GM12878 (cell line): ENCODE data around the gene STEAP1B. TPM values are rescaled to one million over a fixed set of nuclear protein-coding genes. Genes with fewer than 3 reads are reported as not detected.
"Not testable (repeated sequence)": the region's sequence is repeated elsewhere in the genome, so short reads cannot be mapped to it uniquely, and the experiment has no call there.

Experiments used
- ATAC-seq: fragments of 200-7000 bp; cut with Tn5 transposase; 3 replicates; pipeline ENCODE4 v1.9.1; 2020; ENCODE audit warnings: mild to moderate bottlenecking, moderate library complexity
- BruUV-seq: library from RNA; stranded (reverse); fragments of 400-500 nt; replicated peaks from 2 replicates; lab custom pipeline; 2021; lab: Mats Ljungman, UMichigan
- CTCF ChIA-PET: fragments of 300-600 bp; sonication (Branson Sonifier 250); formaldehyde crosslinking; extraction: SDS; loops from one replicate; lab custom pipeline; 2021; ENCODE audit warnings: inconsistent platforms; lab: Yijun Ruan, JAX
- POLR2A ChIA-PET: fragments of 350-600 bp; formaldehyde crosslinking; extraction: SDS; loops from one replicate; lab custom pipeline; 2021; ENCODE audit warnings: inconsistent platforms; lab: Charles Lee
- RAD21 ChIA-PET: fragments of 300-600 bp; sonication (Branson Sonifier 250); formaldehyde crosslinking; loops from one replicate; lab custom pipeline; 2023; ENCODE audit warnings: antibody characterized with exemption; ENCODE audit not compliant: unreplicated experiment; lab: Charles Lee
- SMC1A ChIA-PET: fragments of 300-600 bp; sonication (Branson Sonifier 250); formaldehyde crosslinking; loops from one replicate; lab custom pipeline; 2023; ENCODE audit not compliant: unreplicated experiment, uncharacterized antibody; lab: Charles Lee
- DNase-seq: peaks from one replicate; pipeline ENCODE4 v3.0.0-alpha.2; 2011; ENCODE audit warnings: low read depth, low spot score
- FAIRE-seq: peaks from 3 replicates; lab custom pipeline; 2011; peaks lifted over from hg19 to GRCh38; lab: Jason Lieb, UNC
- H2AFZ ChIP-seq: 2 replicates; pipeline ENCODE4 v1.6.0; 2011; ENCODE audit warnings: low read depth, low read length, control low read depth; ENCODE audit not compliant: control insufficient read depth
- H3K27ac ChIP-seq: 2 replicates; pipeline ENCODE4 v1.5.1; 2011; ENCODE audit warnings: control low read depth; ENCODE audit not compliant: control insufficient read depth, insufficient read depth
- H3K27me3 ChIP-seq, 2 experiments: replicated peaks in 1 of 2; 2 replicates each; pipeline versions ENCODE4 v1.6.0 to v1.6.1; 2011; ENCODE audit warnings: low read length in 1 of 2; ENCODE audit not compliant: control insufficient read depth in 2 of 2, insufficient read depth in 2 of 2
- H3K36me3 ChIP-seq, 2 experiments: 2 replicates each; pipeline ENCODE4 v1.5.1; 2011; ENCODE audit warnings: low read length in 1 of 2; ENCODE audit not compliant: control insufficient read depth in 2 of 2, insufficient read depth in 2 of 2
- H3K4me1 ChIP-seq: 2 replicates; pipeline ENCODE4 v1.6.1; 2011; ENCODE audit warnings: mild to moderate bottlenecking, low read length, moderate library complexity, mixed read lengths; ENCODE audit not compliant: control insufficient read depth, insufficient read depth
- H3K4me2 ChIP-seq: 2 replicates; pipeline ENCODE4 v1.6.0; 2011; ENCODE audit warnings: control low read depth; ENCODE audit not compliant: control insufficient read depth, insufficient read depth
- H3K4me3 ChIP-seq: fragments of 200-600 bp; sonication (generic); 2 replicates; pipeline ENCODE4 v1.5.1; 2016
- H3K79me2 ChIP-seq: 2 replicates; pipeline ENCODE4 v1.6.0; 2011; ENCODE audit warnings: low read length; ENCODE audit not compliant: control insufficient read depth, insufficient read depth
- H3K9ac ChIP-seq: 2 replicates; pipeline ENCODE4 v1.8.0; 2011; ENCODE audit warnings: low read length, control low read depth, mixed read lengths; ENCODE audit not compliant: control insufficient read depth, insufficient read depth
- H3K9me3 ChIP-seq: replicated peaks from 3 replicates; pipeline ENCODE4 v1.5.1; 2011; ENCODE audit warnings: mild to moderate bottlenecking, low read length; ENCODE audit not compliant: control insufficient read depth, insufficient read depth
- H4K20me1 ChIP-seq: 2 replicates; pipeline ENCODE4 v1.6.0; 2011; ENCODE audit not compliant: control insufficient read depth, insufficient read depth
- JUND ChIP-seq: IDR thresholded peaks from 2 replicates; pipeline ENCODE4 v1.6.1; 2012; ENCODE audit warnings: low read depth, mild to moderate bottlenecking, low read length, improper control_type of control experiment, moderate library complexity
- NBN ChIP-seq: fragments of 450-650 bp; IDR thresholded peaks from 2 replicates; pipeline ENCODE4 v1.6.1; 2016
- NFIC ChIP-seq: IDR thresholded peaks from 2 replicates; pipeline ENCODE4 v1.6.1; 2012; ENCODE audit warnings: low read depth, mild to moderate bottlenecking, inconsistent platforms, low read length, moderate library complexity
- SUPT20H ChIP-seq: IDR thresholded peaks from 2 replicates; pipeline ENCODE4 v1.6.1; 2011; ENCODE audit warnings: low read depth, mild to moderate bottlenecking, low read length, moderate library complexity, borderline replicate concordance; ENCODE audit not compliant: control insufficient read depth
- WGBS: methylation state at CpG from one replicate; pipeline ENCODE4 v1.1.6; 2016; ENCODE audit warnings: low lambda C conversion rate; ENCODE audit not compliant: insufficient replicate concordance, insufficient coverage; ENCODE audit errors: missing lambda C conversion rate; 5-methylcytosine and 5-hydroxymethylcytosine counted together
- in situ Hi-C: fragments of 300-500 bp; cut with MboI; formaldehyde crosslinking; loops from 9 replicates; pipeline ENCODE4 v1.14.3; 2018; ENCODE audit warnings: mixed read lengths
- intact Hi-C: fragments of 100-400 bp; cut with micrococcal nuclease; formaldehyde crosslinking; loops from one replicate; pipeline ENCODE4 v1.14.2; 2022; ENCODE audit not compliant: unreplicated experiment
- polyA plus RNA-seq, 11 experiments: library from polyadenylated mRNA; depleted of rRNA in 4 of 11; unstranded in 6 of 11; stranded (reverse) in 5 of 11; fragments of >200 nt; fragmentation: Nextera tagmentation in 4 of 11; fragmentation: Illumina TruSeq in 1 of 11; extraction: Ambion mirVana in 4 of 11; extraction: Trizol in 1 of 11; gene quantifications; 1 replicate in 1 of 11; 2 replicates in 10 of 11; pipeline versions ENCODE4 v1.2.1 to v1.2.3, GENCODE V29; 2011 to 2016; ENCODE audit warnings: inconsistent platforms in 2 of 11, missing spikeins in 2 of 11, low read depth in 1 of 11
- total RNA-seq, 4 experiments: library from RNA; depleted of rRNA in 3 of 4; stranded (reverse); fragments of >200 nt in 3 of 4; fragmentation: Illumina TruSeq in 1 of 4; extraction: Trizol in 1 of 4; gene quantifications; 2 replicates each; pipeline versions ENCODE4 v1.2.1 to v1.2.3, GENCODE V29; 2013 to 2021
- TF ChIP-seq, protein P1 (sequence below): fragments of 450-650 bp; IDR thresholded peaks from 2 replicates; pipeline ENCODE4 v1.6.1; 2017; ENCODE audit warnings: mild to moderate bottlenecking
- TF ChIP-seq, protein P2 (sequence below): IDR thresholded peaks from 2 replicates; pipeline ENCODE4 v1.6.1; 2011; ENCODE audit warnings: low read depth, low read length, improper control_type of control experiment, borderline replicate concordance

STEAP1B gene
- total and polyA plus RNA-seq, 10 of the 15 experiments (the other 5 are each of a cell fraction or from before 2014, with no cell fraction given), result 0.14 TPM; not detected in 9

DNA sequence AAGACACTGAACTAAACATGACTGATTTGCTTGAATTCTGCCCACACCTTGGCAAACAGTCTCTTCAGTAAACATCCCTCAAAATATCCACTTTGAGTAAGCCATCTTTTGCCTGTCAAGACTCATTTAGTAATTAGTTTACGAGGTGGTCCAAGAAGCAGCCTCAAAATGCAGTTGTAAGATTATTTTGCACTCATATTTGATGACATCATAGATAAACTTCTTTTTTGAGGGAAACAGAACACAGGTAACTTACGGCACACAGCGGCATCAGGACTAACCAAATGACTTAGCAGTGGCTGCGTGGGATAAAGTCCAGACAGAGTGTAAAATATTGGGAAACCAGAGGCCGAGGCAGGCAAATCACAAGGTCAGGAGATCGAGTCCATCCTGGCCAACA, 41.8 kb upstream of the STEAP1B start (continued):
- TF ChIP-seq, protein P1, sequence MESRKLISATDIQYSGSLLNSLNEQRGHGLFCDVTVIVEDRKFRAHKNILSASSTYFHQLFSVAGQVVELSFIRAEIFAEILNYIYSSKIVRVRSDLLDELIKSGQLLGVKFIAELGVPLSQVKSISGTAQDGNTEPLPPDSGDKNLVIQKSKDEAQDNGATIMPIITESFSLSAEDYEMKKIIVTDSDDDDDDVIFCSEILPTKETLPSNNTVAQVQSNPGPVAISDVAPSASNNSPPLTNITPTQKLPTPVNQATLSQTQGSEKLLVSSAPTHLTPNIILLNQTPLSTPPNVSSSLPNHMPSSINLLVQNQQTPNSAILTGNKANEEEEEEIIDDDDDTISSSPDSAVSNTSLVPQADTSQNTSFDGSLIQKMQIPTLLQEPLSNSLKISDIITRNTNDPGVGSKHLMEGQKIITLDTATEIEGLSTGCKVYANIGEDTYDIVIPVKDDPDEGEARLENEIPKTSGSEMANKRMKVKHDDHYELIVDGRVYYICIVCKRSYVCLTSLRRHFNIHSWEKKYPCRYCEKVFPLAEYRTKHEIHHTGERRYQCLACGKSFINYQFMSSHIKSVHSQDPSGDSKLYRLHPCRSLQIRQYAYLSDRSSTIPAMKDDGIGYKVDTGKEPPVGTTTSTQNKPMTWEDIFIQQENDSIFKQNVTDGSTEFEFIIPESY, result no peak
- TF ChIP-seq, protein P2, sequence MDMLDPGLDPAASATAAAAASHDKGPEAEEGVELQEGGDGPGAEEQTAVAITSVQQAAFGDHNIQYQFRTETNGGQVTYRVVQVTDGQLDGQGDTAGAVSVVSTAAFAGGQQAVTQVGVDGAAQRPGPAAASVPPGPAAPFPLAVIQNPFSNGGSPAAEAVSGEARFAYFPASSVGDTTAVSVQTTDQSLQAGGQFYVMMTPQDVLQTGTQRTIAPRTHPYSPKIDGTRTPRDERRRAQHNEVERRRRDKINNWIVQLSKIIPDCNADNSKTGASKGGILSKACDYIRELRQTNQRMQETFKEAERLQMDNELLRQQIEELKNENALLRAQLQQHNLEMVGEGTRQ, result no peak
- TF ChIP-seq NBN (no peak), SUPT20H (no peak), NFIC (no peak), JUND (no peak)

- RAD21 ChIA-PET, CTCF ChIA-PET, H3K36me3 ChIP-seq, SMC1A ChIA-PET, BruUV-seq, in situ Hi-C loops, H3K9ac ChIP-seq, H3K4me3 ChIP-seq, H3K27ac ChIP-seq, intact Hi-C loops, FAIRE-seq, H3K9me3 ChIP-seq, H2AFZ ChIP-seq, H3K79me2 ChIP-seq, H3K4me2 ChIP-seq, DNase-seq, H4K20me1 ChIP-seq, ATAC-seq, POLR2A ChIA-PET, H3K27me3 ChIP-seq, H3K4me1 ChIP-seq: not testable (repeated sequence)
- WGBS, result 54% methylated on average over 5 of the region's 14 CpGs
These were observed 28.5 kb upstream of the STEAP1B start for GRCh38 chr7:22528537-22528936.

- H3K79me2 ChIP-seq, RAD21 ChIA-PET, H3K9me3 ChIP-seq, ATAC-seq, H4K20me1 ChIP-seq, BruUV-seq, H3K27me3 ChIP-seq, H3K4me3 ChIP-seq, POLR2A ChIA-PET, H3K27ac ChIP-seq, in situ Hi-C loops, H3K9ac ChIP-seq, H2AFZ ChIP-seq, DNase-seq, H3K4me1 ChIP-seq, H3K4me2 ChIP-seq, SMC1A ChIA-PET, intact Hi-C loops, H3K36me3 ChIP-seq, FAIRE-seq: not testable (repeated sequence)
- CTCF ChIA-PET, result interaction anchor here (0.7 kb wide), 1 partner anchor 726 kb away, joined by 3 read pairs; no protein-coding TSS in a partner anchor
- 16% methylated on average over 5 of the region's 5 CpGs for WGBS
These were observed 24.5 kb upstream of the STEAP1B start for GRCh38 chr7:22524353-22524947.
